Esophagus squamous epithelium (tissue), 4 donors: ENCODE results near the gene WFDC12.

Experiments used
- CTCF ChIP-seq, 6 experiments: fragments of 450-650 bp in 4 of 6; fragments of 200-600 bp in 2 of 6; sonication (generic) in 2 of 6; IDR thresholded peaks; one replicate each; pipeline ENCODE4 v1.5.1; 2016 to 2019; ENCODE audit warnings: antibody characterized with exemption in 6 of 6, mild to moderate bottlenecking in 4 of 6, moderate library complexity in 4 of 6
- POLR2A ChIP-seq, 4 donors: fragments of 450-650 bp; IDR thresholded peaks; one replicate each; pipeline ENCODE4 v1.6.1; 2017; ENCODE audit warnings: antibody characterized with exemption in 4 of 4, mild to moderate bottlenecking in 4 of 4, moderate library complexity in 3 of 4

GRCh38 chr20:45097485-45098102 lies 26.7 kb downstream of the WFDC12 start:
- TF ChIP-seq CTCF (IDR thresholded peaks at IDR 0.05) (peak in 3 of 6 experiments; percentile 18 to 42 (median 27)), POLR2A (IDR thresholded peaks at IDR 0.05) (no peak)
